Hepatocyte (in vitro differentiated cells): ENCODE data around the gene ARSG.

Experiments
- EZH2 ChIP-seq: fragments of 200-600 bp; sonication (generic); IDR thresholded peaks from 2 replicates; pipeline ENCODE4 v1.6.1; 2016; ENCODE audit warnings: antibody characterized with exemption, mild to moderate bottlenecking, borderline replicate concordance
- TF ChIP-seq, protein P1 (sequence below): fragments of 200-600 bp; sonication (generic); IDR thresholded peaks from 2 replicates; pipeline ENCODE4 v1.5.1; 2016; ENCODE audit warnings: antibody characterized with exemption, mild to moderate bottlenecking; ENCODE audit not compliant: poor library complexity

DNA sequence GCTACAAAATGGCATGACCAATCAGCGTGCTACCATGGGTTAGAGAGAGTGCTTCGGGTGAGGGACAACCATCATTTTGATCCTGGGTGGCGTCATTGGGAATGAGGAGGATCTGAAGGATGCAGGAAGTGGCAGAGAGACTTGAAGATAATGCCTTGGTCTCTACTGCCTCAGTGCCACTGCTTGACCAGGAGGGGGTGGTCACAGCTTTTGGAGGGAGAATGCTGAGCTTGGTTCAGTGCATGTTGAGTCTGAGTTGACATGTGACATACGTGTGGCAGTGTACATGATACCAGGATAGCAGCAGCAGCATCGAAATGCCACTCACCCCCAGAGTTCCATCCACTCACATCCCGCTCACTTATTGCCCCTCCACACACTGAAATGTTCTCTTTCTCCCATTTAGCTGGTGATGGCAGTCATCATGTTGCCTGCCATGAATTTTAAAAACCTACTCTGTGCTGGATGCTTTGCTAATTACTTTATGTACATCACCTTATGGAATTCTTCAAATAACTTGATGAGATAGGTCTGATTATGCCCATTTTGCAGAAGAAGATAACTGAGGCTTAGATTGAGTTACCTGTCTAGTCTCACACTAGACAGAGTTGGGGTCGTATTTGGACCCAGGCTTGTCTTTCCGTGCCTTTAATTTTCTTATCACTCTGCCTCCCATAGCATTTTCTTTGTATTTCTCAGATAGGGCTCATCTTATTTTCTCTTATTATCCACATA is 36.7 kb downstream of the ARSG start:
- no peak for TF ChIP-seq EZH2
- TF ChIP-seq, protein P1, sequence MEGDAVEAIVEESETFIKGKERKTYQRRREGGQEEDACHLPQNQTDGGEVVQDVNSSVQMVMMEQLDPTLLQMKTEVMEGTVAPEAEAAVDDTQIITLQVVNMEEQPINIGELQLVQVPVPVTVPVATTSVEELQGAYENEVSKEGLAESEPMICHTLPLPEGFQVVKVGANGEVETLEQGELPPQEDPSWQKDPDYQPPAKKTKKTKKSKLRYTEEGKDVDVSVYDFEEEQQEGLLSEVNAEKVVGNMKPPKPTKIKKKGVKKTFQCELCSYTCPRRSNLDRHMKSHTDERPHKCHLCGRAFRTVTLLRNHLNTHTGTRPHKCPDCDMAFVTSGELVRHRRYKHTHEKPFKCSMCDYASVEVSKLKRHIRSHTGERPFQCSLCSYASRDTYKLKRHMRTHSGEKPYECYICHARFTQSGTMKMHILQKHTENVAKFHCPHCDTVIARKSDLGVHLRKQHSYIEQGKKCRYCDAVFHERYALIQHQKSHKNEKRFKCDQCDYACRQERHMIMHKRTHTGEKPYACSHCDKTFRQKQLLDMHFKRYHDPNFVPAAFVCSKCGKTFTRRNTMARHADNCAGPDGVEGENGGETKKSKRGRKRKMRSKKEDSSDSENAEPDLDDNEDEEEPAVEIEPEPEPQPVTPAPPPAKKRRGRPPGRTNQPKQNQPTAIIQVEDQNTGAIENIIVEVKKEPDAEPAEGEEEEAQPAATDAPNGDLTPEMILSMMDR, result no peak
